ENCODE results near the gene PDCD1. TPM values are rescaled to one million over a fixed set of nuclear protein-coding genes. Genes with fewer than 3 reads are reported as not detected.

PDCD1 gene
- total and polyA plus RNA-seq, 7 experiments from 2014 or later: 0.24 to 9.4 (median 0.85) TPM; not detected in 2

DNA sequence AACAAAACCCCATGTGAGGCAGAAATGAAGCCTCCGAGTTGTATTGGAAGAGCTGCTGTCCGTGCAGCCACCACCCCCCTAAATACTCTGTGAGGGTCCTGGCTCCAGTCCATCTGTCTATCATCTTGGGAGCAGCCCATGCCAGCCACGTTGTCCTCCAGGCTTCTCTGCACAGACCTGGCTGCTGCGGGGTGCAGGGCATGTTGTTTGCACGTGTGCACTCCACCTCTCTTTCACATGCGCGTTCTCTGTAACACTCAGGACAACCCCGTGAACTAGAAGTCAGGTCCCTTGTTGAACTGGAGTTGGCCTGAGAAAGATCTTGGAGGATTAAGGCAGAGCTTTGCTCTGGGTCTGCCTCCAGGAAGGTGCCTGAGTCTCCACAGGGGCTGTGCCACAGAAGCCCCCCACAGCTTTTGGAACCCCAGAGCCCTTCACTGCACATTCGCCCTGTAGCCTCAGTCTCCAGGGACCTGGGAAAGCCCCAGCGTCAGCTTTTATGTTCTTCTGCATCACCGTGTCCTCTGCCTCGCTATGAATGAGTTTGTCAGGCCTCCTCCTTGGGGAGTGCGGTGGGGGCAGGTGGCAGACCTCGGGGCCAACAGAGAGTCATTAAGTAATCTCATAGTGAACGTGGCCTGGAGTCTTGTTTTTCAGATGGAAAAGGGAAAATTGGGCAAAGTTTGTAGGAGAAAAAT lies 27.4 kb upstream of the PDCD1 start:
- Mint-ChIP-seq H3K4me1 (peaks cover 33 to 73% (median 58%) of the 10 kb centered on the region in 7 donors), H3K4me3 (peak overlapping the region in 2 of 10 donors; percentile 34), H3K27ac (peak overlapping the region in 6 of 9 donors; percentile 51 to 83 (median 68)), H3K9me3 (peaks cover 0 to 8% (median 0%) of the 10 kb centered on the region in 11 donors), H3K36me3 (peaks cover 0 to 38% (median 22%) of the 10 kb centered on the region in 5 donors), H3K27me3 (peaks cover 0 to 5% (median 0%) of the 10 kb centered on the region in 5 donors)
- DNase-seq (no peak), ATAC-seq (no peak)
- Histone ChIP-seq H3K27ac (ENCODE audit: low read depth, low read length) (no peak overlapping the region), H3K4me3 (ENCODE audit: low read length) (no peak overlapping the region), H3K9me3 (ENCODE audit: control insufficient read depth in 2 of 3, low read length in 3 of 3) (peaks cover 0 to 3% (median 0%) of the 10 kb centered on the region in 3 experiments), H3K4me1 (ENCODE audit: control insufficient read depth in 2 of 2, insufficient read depth in 2 of 2, low read length in 2 of 2) (peaks cover 18 to 20% of the 10 kb centered on the region in 2 donors), H3K27me3 (ENCODE audit: control insufficient read depth in 2 of 2, insufficient read depth in 2 of 2, low read length in 2 of 2) (no peaks in the 10 kb centered on the region), H3K36me3 (ENCODE audit: control insufficient read depth in 2 of 3, insufficient read depth in 3 of 3, low read length in 3 of 3) (peaks cover 0 to 40% (median 0%) of the 10 kb centered on the region in 3 experiments)
- ChIA-PET POLR2A (no interaction called here), CTCF (no interaction called here)
- intact Hi-C loops (cut with micrococcal nuclease): loop anchor here (10.0 kb wide), 2 partner anchors 781 to 1321 kb away; partner anchors contain the start of genes DUSP28 (in 1 of the 2), MTERF4 (in 1 of the 2) and RNPEPL1 (in 1 of the 2)

GRCh38 chr2:241885291-241885945 lies 26.7 kb upstream of the PDCD1 start:
- Histone ChIP-seq H3K27ac (ENCODE audit: low read depth, low read length) (no peak overlapping the region), H3K36me3 (ENCODE audit: control insufficient read depth in 2 of 3, insufficient read depth in 3 of 3, low read length in 3 of 3) (peaks cover 0 to 33% (median 0%) of the 10 kb centered on the region in 3 experiments), H3K4me1 (ENCODE audit: control insufficient read depth in 2 of 2, insufficient read depth in 2 of 2, low read length in 2 of 2) (peaks cover 20 to 23% of the 10 kb centered on the region in 2 donors), H3K27me3 (ENCODE audit: control insufficient read depth in 2 of 2, insufficient read depth in 2 of 2, low read length in 2 of 2) (no peaks in the 10 kb centered on the region), H3K9me3 (ENCODE audit: control insufficient read depth in 2 of 3, low read length in 3 of 3) (peaks cover 0 to 3% (median 0%) of the 10 kb centered on the region in 3 experiments), H3K4me3 (ENCODE audit: low read length) (no peak overlapping the region)
- H3K27me3 Mint-ChIP-seq: peaks cover 0 to 5% (median 0%) of the 10 kb centered on the region in 5 donors
- no peak for DNase-seq
- H3K4me1 Mint-ChIP-seq: peaks cover 37 to 78% (median 62%) of the 10 kb centered on the region in 7 donors
- no peak for ATAC-seq
- CTCF ChIA-PET: no interaction called here
- peak overlapping the region in 3 of 9 donors; percentile 45 to 83 (median 67) for H3K27ac Mint-ChIP-seq
- peaks cover 0 to 38% (median 22%) of the 10 kb centered on the region in 5 donors for H3K36me3 Mint-ChIP-seq
- no peak overlapping the region for H3K4me3 Mint-ChIP-seq
- peaks cover 0 to 8% (median 0%) of the 10 kb centered on the region in 11 donors for H3K9me3 Mint-ChIP-seq
- intact Hi-C loops (cut with micrococcal nuclease): loop anchor here (10.0 kb wide), 2 partner anchors 781 to 1321 kb away; partner anchors contain the start of genes DUSP28 (in 1 of the 2), MTERF4 (in 1 of the 2) and RNPEPL1 (in 1 of the 2)
- POLR2A ChIA-PET: no interaction called here

- H3K9me3 Mint-ChIP-seq: peaks cover 0 to 8% (median 0%) of the 10 kb centered on the region in 11 donors
- H3K27me3 Mint-ChIP-seq: peaks cover 0 to 5% (median 0%) of the 10 kb centered on the region in 5 donors
- DNase-seq (no peak), ATAC-seq (no peak)
- POLR2A ChIA-PET: interaction anchor here (0.7 kb wide), 1 partner anchor 182 kb away, joined by 3 read pairs; no protein-coding TSS in a partner anchor
- Histone ChIP-seq H3K36me3 (ENCODE audit: control insufficient read depth in 2 of 3, insufficient read depth in 3 of 3, low read length in 3 of 3) (peaks cover 0 to 32% (median 0%) of the 10 kb centered on the region in 3 experiments), H3K27ac (ENCODE audit: low read depth, low read length) (no peak overlapping the region), H3K27me3 (ENCODE audit: control insufficient read depth in 2 of 2, insufficient read depth in 2 of 2, low read length in 2 of 2) (no peaks in the 10 kb centered on the region), H3K4me3 (ENCODE audit: low read length) (no peak overlapping the region), H3K9me3 (ENCODE audit: control insufficient read depth in 2 of 3, low read length in 3 of 3) (peaks cover 0 to 3% (median 0%) of the 10 kb centered on the region in 3 experiments), H3K4me1 (ENCODE audit: control insufficient read depth in 2 of 2, insufficient read depth in 2 of 2, low read length in 2 of 2) (peaks cover 20 to 23% of the 10 kb centered on the region in 2 donors)
- intact Hi-C loops (cut with micrococcal nuclease): loop anchor here (5.0 to 10.0 kb wide), 6 partner anchors 43 to 1320 kb away; partner anchors contain the start of genes RNPEPL1 (in 2 of the 2), DUSP28 (in 1 of the 2) and MTERF4 (in 1 of the 2)
- peaks cover 39 to 78% (median 62%) of the 10 kb centered on the region in 7 donors for H3K4me1 Mint-ChIP-seq
- peaks cover 0 to 38% (median 20%) of the 10 kb centered on the region in 5 donors for H3K36me3 Mint-ChIP-seq
- H3K4me3 Mint-ChIP-seq: no peak overlapping the region
- no peak overlapping the region for H3K27ac Mint-ChIP-seq
- CTCF ChIA-PET: no interaction called here
These were observed 26.2 kb upstream of the PDCD1 start for GRCh38 chr2:241884951-241885290.

DNA sequence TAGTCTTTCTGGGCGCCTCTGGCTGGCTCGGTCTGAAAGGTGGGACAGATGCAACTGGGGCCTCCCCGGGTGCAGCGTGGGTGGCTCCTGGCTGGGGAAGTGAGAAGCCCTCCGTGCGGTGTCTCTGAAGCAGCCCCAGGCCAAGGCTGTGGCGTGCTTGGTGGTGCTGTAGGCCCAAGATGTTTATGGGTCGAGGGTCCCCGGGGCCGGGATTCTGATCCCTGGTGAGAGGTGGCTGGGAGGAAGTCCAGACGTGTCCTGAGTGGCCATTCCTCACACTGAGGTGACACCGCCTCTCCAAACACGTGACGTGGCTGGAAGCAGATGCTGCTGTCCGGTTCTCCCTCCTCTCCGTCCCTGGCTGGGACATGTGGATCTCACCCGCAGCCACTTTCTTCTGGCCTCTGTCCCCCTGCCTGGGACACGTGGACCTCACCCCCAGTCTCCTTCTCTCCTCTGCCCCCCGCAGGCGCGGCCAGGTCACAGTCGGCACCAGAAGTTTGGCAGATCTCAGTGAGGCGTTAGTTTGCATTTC lies 23.5 kb upstream of the PDCD1 start:
- Mint-ChIP-seq H3K4me3 (peak overlapping the region; percentile 88 to 98 (median 92)), H3K27ac (peak overlapping the region; percentile 86 to 99 (median 96)), H3K9me3 (peaks cover 0 to 8% (median 0%) of the 10 kb centered on the region in 11 donors), H3K27me3 (peaks cover 0 to 5% (median 0%) of the 10 kb centered on the region in 5 donors), H3K36me3 (peaks cover 0 to 21% (median 13%) of the 10 kb centered on the region in 5 donors), H3K4me1 (peaks cover 28 to 59% (median 43%) of the 10 kb centered on the region in 7 donors)
- Histone ChIP-seq H3K4me1 (ENCODE audit: control insufficient read depth in 2 of 2, insufficient read depth in 2 of 2, low read length in 2 of 2) (peaks cover 16 to 17% of the 10 kb centered on the region in 2 donors), H3K4me3 (ENCODE audit: low read length) (peak overlapping the region; percentile 85), H3K27me3 (ENCODE audit: control insufficient read depth in 2 of 2, insufficient read depth in 2 of 2, low read length in 2 of 2) (no peaks in the 10 kb centered on the region), H3K36me3 (ENCODE audit: control insufficient read depth in 2 of 3, insufficient read depth in 3 of 3, low read length in 3 of 3) (peaks cover 0 to 27% (median 0%) of the 10 kb centered on the region in 3 experiments), H3K9me3 (ENCODE audit: control insufficient read depth in 2 of 3, low read length in 3 of 3) (no peaks in the 10 kb centered on the region), H3K27ac (ENCODE audit: low read depth, low read length) (peak overlapping the region; percentile 47)
- POLR2A ChIA-PET: interaction anchor here (1.7 kb wide), 2 partner anchors 180 to 196 kb away, joined by 5 to 6 read pairs; partner anchors contain the start of genes DTYMK and ING5
- peak; percentile 27 for ATAC-seq
- peak in 6 of 9 donors; percentile 13 to 67 (median 34) for DNase-seq
- intact Hi-C loops (cut with micrococcal nuclease): loop anchor here (5.0 to 10.0 kb wide), 6 partner anchors 40 to 1317 kb away; partner anchors contain the start of genes RNPEPL1 (in 2 of the 2), DUSP28 (in 1 of the 2) and MTERF4 (in 1 of the 2)
- CTCF ChIA-PET: no interaction called here

DNA sequence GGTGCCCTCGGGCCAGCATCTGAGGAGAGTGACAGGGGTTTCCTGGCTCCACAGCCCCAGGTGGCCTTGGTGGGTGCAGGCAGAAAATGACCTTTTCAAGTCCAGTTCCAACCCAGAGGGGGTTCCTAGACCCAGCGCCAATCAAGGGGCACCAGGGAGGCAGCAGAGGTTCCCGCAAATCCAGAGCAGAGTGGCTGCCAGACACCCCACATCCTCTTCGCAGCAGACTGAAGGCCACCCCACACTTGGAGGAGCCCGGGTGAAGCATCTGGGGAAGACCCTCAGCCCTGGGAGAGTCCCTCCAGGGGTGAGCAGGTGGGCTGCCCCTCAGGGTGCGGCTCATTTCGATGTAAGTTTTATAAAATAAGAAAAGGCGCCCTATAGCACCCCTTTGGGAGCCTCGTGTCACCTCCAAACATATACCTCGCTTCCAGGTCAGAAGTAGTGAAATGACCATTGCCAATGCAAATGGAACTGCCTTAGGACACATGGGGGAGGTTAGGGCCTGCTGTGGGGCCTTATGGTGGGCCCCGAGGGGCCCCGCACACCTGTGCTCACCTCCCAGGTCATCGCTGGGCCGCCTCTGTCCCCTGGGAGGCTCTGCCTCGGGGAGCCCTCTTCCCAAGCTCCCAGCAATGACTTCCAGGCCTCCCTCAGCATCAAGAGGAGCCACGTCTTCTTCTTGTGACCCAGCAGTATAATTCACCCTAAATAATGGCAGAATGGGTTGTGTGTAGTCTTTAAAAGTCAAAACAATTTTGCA lies 21.8 kb upstream of the PDCD1 start:
- Histone ChIP-seq H3K36me3 (ENCODE audit: control insufficient read depth in 2 of 3, insufficient read depth in 3 of 3, low read length in 3 of 3) (peaks cover 0 to 13% (median 0%) of the 10 kb centered on the region in 3 experiments), H3K4me1 (ENCODE audit: control insufficient read depth in 2 of 2, insufficient read depth in 2 of 2, low read length in 2 of 2) (peaks cover 16 to 17% of the 10 kb centered on the region in 2 donors), H3K27ac (ENCODE audit: low read depth, low read length) (peak overlapping the region; percentile 77), H3K27me3 (ENCODE audit: control insufficient read depth in 2 of 2, insufficient read depth in 2 of 2, low read length in 2 of 2) (no peaks in the 10 kb centered on the region), H3K9me3 (ENCODE audit: control insufficient read depth in 2 of 3, low read length in 3 of 3) (no peaks in the 10 kb centered on the region), H3K4me3 (ENCODE audit: low read length) (peak overlapping the region; percentile 85)
- intact Hi-C loops (cut with micrococcal nuclease): loop anchor here (1.0 to 10.0 kb wide), 22 partner anchors 22 to 1316 kb away; partner anchors contain the start of genes ATG4B (in 2 of the 2), D2HGDH (in 2 of the 2), DTYMK (in 2 of the 2) and FARP2 (in 2 of the 2)
- peak overlapping the region; percentile 88 to 98 (median 92) for H3K4me3 Mint-ChIP-seq
- no peak for ATAC-seq
- POLR2A ChIA-PET: interaction anchor here (0.5 to 1.7 kb wide), 9 partner anchors 21 to 921 kb away, joined by 3 to 6 read pairs (median 4); partner anchors contain the start of genes D2HGDH, DTYMK, ING5 and PDCD1
- H3K9me3 Mint-ChIP-seq: peaks cover 0 to 8% (median 0%) of the 10 kb centered on the region in 11 donors
- no peak for DNase-seq
- H3K36me3 Mint-ChIP-seq: peaks cover 0 to 7% (median 5%) of the 10 kb centered on the region in 5 donors
- peaks cover 24 to 44% (median 31%) of the 10 kb centered on the region in 7 donors for H3K4me1 Mint-ChIP-seq
- CTCF ChIA-PET: interaction anchor here (2.4 kb wide), 1 partner anchor 13 kb away, joined by 17 read pairs; the partner anchor contains the start of gene RTP5
- H3K27ac Mint-ChIP-seq: peak overlapping the region; percentile 88 to 99 (median 97)
- H3K27me3 Mint-ChIP-seq: peaks cover 0 to 5% (median 0%) of the 10 kb centered on the region in 5 donors

All from naive thymus-derived CD4-positive, alpha-beta T cell (primary cell).